ENCODE measurements around the gene WRAP73.

The WRAP73 gene

DNA sequence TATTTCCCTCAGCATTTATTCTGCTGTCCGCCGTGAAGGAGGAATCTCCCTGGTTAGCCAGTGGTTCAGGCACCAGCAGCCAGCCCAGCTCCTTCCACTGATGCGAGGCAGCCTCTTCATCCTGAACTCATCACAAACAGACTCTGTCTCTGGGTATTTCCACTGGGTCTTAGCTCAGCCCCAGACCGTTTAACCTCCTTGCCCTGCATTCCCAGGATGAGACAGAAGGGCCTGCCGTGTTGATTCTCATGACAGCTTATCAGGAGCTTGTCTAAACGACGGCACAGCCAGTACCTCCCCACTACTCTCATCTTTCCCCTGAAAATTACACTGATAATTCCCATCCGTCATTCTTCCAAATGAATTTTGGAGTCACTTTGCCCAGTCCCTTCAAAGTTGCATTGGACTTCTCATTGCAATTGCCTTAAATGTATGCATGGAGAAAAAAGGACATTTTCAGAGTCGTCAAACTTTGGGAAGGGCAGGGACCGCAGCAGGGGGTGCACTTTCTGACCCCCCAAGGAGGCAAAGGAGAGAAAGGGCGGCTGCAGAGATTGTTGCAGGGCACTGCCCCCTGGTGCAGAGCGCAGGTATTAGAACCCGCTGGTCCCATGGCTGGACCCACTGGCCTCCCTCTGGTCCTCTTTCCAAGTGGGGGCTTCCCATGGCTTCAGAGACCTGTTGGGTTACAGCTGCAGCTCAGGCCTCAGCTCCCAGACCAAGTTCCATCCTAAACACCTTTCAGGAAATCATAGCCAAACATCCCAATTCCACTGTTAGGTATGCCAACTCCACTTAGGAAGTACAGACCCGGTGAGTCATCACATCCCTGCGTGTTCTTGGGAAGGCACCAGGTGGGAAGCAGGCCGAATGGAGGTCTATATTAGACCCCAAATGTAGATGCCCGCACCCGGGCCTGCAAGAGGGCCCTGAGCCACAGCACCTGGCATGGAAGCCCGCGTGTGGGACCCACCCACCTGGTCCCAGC is 34.9 kb downstream of the WRAP73 start:
- DNase-seq (ENCODE audit: low read depth, low spot score), result no peak

DNA sequence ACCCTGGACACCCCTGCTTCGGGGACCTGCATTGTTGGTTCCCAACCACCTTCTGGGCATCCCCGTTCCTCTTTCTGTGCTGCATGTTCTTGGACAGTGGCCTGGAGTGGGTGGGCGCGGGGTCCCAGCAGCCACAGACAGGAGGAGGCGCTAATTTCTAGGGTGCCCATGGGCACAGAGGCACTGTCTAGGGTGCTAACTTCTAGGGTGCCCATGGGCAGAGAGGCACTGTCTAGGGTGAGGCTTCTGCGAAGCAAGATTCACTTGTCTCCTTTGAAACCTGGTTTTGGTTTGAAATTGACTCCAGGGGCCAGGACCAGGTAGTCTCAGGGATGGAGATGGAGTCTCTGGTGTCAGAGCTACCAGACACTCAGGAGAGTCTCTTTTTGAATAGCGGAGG is 37.8 kb downstream of the WRAP73 start:
- DNase-seq (ENCODE audit: low read depth, low spot score), result no peak

- DNase-seq (ENCODE audit: low read depth, low spot score), result no peak
Measured at GRCh38 chr1:3611170-3612019, 38.5 kb downstream of the WRAP73 start, which contains the start of gene MEGF6. MEGF6 (minus strand) TSS chr1:3611508; CDS start chr1:3611268, 240 bp downstream.

- DNase-seq (ENCODE audit: low read depth, low spot score), result no peak
Measured at GRCh38 chr1:3610527-3611169, 39.3 kb downstream of the WRAP73 start.

GRCh38 chr1:3609769-3610526 is 40.0 kb downstream of the WRAP73 start:
- DNase-seq (ENCODE audit: low read depth, low spot score), result no peak

GRCh38 chr1:3609016-3609768 is 40.7 kb downstream of the WRAP73 start:
- no peak for DNase-seq (ENCODE audit: low read depth, low spot score)

DNA sequence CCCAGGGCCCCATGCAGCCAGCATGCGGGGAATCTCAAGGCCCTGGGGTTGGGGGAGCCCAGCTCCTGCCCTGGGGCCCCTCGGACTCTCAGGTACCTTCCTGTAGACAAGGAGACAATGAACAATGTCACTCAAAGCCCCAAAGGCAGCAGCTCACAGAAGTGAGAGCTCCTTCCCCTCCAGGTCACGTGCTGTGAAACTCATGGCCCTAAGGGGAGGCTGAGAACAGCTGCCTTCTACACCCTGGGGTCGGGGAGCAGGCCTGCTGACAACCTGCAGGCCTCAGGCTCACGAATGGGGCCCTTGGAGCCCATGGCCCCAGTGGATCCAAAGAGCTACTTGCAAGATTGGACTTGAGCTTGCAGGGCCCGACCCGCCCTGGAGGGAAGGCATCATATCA is 41.7 kb downstream of the WRAP73 start:
- no peak for DNase-seq (ENCODE audit: low read depth, low spot score)

GRCh38 chr1:3607703-3608065 is 42.2 kb downstream of the WRAP73 start:
- DNase-seq (ENCODE audit: low read depth, low spot score), result no peak

DNA sequence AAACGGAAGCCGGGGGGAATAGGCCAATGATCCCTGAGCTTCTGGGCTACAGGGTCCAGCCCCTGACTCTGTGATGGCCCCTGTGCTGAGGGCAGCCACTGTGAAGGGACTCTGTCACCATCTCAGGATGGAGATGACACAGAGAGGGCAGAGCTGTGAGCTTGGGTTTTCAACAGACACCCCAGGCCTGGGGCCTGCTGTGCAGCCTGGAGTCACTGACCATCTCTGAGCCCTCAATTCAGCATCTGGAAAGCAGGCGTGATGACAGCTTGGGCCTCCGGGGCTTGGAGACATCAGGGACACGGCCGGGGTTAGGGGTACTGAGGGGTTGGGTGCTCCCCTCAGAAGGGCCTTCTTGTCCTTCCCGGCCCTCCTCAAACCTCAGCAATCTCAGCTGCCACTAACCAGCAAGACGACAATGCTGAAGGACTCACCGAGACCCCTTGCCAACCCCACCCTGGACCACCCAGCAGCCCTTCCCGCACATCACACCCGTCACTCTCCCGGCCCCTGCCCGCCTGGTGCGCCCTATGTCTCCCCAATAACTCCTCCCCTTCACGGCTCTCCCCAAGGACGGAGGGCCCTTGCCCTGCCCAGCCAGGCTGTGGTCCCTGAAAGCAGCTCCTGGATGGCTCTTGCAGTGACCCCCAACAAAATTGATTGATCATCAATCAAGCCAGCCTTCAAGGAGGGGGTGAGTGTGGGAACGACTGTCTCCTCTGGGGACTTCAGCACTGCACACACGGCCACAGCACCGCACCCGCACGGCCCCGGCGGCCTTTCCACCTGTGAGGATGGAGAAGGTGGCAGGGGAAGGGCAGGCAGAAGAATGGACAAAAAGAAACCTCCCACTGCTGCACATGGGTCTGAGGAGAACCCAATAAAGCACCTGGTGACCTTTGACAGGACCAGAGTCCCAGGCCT is 42.9 kb downstream of the WRAP73 start:
- no peak for DNase-seq (ENCODE audit: low read depth, low spot score)

DNA sequence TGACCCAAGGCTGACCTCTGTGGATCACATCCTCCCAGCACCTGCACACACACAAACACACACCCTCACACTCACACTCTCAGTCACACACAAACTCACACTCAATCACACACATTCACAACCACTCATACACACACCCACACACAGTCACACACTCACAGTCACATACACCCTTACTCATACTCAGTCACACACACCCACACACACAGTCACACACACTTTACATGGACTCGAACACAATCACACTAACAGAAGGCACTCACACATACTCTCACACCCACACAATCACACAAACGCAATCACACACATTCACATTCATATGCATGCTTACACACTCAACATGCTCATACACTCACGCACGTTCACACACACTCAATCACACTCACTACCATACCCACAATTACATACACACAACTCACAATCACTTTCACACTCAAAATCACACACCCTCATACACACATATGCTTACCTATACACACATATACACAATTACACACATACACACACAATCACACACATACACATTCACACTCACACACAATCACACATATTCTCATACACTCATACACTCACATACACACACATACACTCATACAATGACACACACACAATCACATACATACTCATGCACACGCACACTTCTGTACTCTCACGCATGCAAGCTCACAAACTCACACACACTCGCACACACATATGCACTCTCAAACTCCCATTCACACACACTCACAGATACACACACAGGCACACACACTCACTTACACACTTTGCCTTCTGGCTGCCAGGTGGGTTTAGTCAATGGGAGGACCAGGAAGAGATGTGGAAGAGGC is 44.7 kb downstream of the WRAP73 start:
- no peak for DNase-seq (ENCODE audit: low read depth, low spot score)

DNA sequence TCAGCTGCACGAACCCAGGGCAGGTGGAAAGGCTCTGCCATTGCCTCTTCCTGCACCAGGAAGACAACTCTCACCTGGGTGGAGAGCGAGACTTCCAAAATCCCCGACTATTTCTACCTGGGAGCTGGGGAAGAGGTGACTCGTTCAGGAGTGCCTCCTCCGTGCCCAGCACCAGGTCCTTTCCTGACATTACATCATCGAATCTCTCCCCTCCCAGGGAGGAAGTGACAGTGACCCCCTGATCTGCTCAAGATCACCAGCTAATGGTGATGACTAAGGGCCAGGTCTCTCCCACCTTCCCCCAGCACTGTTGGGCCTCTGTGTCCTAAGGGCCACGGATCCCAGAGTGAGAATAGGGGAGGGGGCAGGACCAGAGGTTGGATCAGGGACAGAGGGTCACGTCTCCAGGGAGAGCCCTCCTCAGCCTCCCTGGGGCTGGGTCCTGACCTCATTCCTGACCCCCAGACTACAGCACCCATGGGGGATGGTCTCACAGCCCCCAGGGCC is 45.4 kb downstream of the WRAP73 start:
- DNase-seq (ENCODE audit: low read depth, low spot score), result no peak

DNA sequence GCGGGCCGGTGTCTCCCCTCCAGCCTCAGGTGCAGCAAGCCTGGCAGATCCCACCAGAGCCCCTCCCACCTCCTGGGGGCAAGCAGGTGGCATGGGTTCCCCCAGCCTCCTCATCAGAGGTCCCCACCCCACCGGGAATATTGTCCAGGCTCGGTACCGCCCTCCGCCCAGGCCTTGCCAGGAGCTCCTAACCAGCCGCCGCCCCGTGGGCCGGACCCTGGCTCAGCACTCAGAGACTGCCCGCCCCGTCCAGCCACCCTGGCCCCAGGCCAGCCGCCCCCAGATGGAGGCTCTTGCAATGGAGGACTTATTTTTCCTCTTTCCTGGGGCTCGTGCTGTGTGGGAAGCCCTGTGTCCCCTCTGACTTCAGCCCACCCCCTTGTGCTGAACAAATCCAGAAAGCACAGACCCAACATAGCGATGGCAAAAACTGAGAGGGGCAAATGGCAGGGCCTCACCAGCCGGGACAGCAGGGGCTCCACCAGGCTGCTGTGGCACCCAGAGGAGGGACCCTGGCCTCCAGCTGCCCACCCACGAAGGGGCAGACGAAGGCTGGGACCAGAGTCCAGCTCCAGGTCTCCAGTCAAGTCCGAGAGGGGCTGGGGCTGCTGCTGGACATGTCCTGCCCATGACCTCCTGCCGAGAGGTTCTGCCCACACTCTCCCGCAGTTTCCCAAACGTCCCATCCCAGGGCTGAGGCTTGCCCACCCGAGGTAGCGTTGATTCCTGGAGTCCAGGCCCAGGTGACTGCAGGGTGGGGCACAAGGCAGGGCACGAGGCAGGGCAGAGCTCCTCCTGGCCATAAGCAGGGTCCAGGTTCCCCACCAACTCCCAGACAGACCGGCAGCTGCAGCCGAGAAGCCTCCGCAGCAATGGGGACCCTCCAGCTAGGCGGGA is 46.1 kb downstream of the WRAP73 start:
- DNase-seq (ENCODE audit: low read depth, low spot score), result no peak

- no peak for DNase-seq (ENCODE audit: low read depth, low spot score)
Measured at GRCh38 chr1:3603156-3603555, 46.7 kb downstream of the WRAP73 start.

DNA sequence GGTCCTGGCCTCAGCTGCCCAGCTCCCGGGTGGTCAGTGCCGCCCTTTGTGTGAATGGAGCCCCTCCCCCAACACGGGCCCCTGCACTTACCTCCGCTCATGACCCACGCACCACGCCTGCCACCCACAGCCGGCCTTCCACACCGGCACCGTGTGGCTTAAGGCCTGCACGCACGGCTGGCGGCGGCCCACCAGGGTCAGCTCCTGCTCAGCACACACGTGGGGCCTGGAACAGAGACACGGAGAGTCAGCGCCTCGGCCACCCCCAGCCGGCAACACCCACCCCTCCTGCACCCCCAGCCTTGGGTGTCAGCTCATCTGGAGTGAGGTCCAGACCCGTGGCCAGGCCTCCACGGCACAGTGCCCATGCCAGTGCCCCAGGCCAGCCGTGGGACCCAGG is 47.5 kb downstream of the WRAP73 start:
- no peak for DNase-seq (ENCODE audit: low read depth, low spot score)

DNA sequence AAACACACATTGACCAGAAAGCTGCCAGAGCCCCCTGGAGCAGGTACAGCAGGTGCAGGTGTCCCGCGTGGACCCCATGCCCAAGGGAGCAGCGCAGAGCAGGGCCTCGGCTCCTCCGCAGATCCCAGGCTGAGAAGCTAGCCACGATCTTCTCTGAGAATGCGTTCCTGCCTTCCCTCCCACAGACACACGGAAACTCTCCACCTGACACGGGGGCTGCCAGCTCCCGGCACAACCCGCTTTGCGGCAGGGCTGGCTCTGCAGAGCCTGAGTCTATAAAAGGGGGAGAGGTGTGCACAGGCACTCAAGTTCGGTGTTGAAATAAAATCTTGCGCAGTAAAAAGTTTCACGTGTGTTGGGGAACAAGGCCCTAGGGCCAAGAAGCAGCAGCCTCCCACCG is 48.2 kb downstream of the WRAP73 start:
- no peak for DNase-seq (ENCODE audit: low read depth, low spot score)

- DNase-seq (ENCODE audit: low read depth, low spot score), result no peak
Measured at GRCh38 chr1:3600354-3600753, 49.5 kb downstream of the WRAP73 start.

DNA sequence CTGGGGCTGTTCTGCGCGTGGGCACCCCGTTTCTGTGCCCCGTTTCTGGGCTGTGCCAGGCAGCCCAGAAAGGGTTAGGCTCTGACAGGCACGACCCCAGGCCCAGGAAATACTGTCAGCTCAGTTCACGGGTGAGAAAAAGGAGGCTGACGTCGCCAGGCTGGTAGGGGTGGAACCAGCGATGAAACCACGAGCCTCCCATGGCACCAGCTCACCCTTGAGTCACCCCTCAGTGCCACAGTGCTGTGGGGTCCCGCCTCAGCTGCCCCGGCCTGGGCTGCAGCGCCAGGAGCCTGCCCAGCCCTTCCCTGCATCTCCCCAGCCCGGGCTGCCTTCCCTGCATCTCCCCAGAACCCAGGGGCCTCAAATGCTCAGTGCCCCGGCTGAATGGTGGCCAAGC is 50.1 kb downstream of the WRAP73 start:
- no peak for DNase-seq (ENCODE audit: low read depth, low spot score)
